Measurements from ENCODE around the gene GUCD1. TPM values are rescaled to one million over a fixed set of nuclear protein-coding genes. Genes with fewer than 3 reads are reported as not detected.
A peak's percentile ranks its signal among the peaks of the same experiment; 100 is the strongest.

The GUCD1 gene
- total RNA-seq, 1 experiment from 2014 or later: 179 TPM

DNA sequence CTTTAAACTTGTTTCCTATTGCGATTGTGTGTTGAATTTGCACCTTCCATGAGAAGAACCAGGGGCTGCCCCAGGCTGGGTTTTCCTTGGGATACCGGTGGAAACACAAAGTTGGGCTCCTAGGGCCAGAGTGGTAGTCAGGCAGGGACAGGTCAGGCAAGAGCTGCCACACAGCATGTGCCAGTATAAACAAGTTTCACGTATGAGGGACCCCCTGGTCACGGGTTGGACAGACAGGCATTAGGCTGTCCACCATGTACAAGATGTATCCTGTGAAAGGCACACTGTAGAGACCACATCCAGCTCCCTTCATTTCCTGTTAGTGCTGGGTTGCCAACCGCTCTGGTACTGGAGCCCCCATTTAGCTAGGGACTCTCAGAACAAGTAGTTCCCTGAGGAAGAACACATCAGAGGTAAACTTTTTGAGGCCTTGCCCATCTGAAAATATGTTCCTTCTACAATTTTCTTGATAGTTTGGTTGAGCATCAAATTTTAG is 51.0 kb downstream of the GUCD1 start:
- DNase-seq (ENCODE audit: low spot score): no peak

DNA sequence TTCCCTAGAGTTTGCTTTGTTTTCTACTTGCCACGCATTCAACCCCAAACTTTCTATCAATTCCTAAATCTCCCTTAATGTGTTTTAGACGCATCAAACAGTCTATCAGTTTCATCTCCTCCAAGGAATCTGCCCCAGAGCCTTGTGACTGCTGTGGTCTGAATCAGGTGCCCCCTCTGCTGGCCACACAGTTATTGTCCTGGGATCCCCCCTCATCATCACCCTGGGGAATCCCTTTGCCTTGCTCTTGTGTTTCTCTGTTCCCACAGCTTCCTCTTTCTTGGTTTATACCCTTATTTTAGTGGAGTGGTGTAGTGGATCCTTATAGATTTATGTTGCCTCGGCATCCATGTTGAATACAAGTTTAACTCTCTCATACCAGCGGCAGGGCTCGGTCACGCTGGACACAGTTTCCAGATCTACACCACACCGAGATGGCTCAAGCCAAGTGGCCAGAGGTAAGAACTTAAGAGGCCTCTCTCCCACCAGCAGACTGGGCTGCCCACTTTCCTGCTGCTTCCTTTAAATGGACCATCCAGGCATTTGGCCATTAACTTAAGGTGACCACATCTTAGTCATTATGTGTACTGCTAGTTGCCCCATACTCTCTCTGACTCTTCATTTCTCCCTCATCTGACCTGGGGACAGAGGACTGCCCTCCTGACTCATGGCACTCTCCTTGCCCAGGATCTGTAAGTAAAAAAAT is 51.6 kb downstream of the GUCD1 start:
- DNase-seq (ENCODE audit: low spot score): peak; percentile 26

GRCh38 chr22:24502541-24502940 is 52.4 kb downstream of the GUCD1 start:
- DNase-seq (ENCODE audit: low spot score): no peak

DNA sequence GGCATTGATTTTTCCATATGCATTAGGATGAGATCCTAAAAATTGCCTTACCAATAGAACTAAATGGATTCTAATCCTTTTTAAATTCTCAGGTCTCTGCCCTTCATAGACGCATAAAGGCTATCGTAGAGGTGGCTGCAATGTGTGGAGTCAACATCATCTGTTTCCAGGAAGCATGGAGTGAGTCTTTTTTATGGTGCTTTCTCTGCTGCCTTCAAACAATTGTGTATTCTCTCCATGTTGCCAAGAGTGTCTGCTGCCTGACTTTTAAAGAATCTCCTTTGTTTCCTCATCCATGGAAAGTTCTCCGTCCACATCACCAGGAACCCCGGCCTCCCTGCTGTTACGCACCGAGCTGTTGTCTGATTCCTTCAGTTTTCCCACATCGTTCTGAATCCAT is 52.9 kb downstream of the GUCD1 start:
- DNase-seq (ENCODE audit: low spot score): no peak

- no peak for DNase-seq (ENCODE audit: low spot score)
Measured at GRCh38 chr22:24501301-24502005, 53.5 kb downstream of the GUCD1 start.

GRCh38 chr22:24500277-24500820 is 54.6 kb downstream of the GUCD1 start:
- DNase-seq (ENCODE audit: low spot score): no peak

- DNase-seq (ENCODE audit: low spot score): no peak
Measured at GRCh38 chr22:24499706-24500276, 55.1 kb downstream of the GUCD1 start.

- no peak for DNase-seq (ENCODE audit: low spot score)
Measured at GRCh38 chr22:24498824-24499223, 56.1 kb downstream of the GUCD1 start.

DNA sequence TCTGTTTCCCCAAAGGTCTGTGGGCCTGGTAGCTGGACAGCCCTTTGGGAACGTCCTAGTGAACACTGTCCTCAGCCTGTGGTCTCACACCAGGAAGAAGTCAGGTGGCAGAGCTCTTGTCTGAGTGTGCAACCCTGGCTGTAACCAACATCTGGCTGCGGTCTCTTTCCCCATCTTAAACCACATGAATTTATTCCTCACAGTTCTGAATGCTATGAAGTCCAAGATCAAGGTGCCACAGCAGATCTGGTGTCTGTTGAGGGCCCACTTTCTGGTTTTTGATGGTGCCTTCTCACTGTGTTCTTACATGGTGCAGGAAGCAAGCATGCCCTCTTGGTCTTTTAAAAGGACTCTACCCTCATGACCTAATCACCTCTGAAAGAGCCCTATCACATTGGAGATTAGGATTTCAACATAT is 57.1 kb downstream of the GUCD1 start:
- DNase-seq (ENCODE audit: low spot score): no peak

- DNase-seq (ENCODE audit: low spot score): no peak
Measured at GRCh38 chr22:24496661-24497060, 58.3 kb downstream of the GUCD1 start.

DNA sequence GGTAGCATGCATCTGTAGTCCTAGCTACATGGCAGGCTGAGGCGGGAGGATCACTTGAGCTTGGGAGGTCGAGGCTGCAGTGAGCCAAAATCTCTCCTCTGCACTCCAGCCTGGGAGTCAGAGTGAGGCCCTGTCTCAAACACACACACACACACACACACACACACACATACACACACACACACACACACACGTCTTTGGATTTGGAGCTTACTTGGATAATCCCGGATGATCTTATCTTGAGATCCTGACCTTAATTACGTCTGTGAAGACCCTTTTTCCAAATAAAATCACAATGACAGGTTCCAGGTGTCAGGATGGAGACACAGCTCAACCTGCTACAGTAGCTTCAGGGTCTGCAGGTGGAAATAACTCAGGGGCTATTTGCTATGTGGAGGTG is 58.7 kb downstream of the GUCD1 start:
- DNase-seq (ENCODE audit: low spot score): no peak

DNA sequence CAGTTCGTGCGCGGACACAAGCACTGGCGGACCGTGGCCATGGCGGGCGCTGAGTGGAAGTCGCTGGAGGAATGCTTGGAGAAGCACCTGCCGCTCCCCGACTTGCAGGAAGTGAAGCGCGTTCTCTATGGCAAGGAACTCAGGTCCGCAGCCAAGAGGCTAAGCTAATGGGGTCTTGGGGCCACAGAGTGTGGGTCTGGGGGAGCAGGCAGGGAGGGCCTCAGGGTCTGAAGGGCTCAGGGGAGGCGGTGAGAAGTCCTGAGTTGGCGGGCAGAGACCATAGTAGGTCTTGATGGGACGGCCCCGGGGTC is 59.6 kb downstream of the GUCD1 start:
- no peak for DNase-seq (ENCODE audit: low spot score)

- no peak for DNase-seq (ENCODE audit: low spot score)
Measured at GRCh38 chr22:24494528-24495364, 60.2 kb downstream of the GUCD1 start, which contains the start of gene UPB1. UPB1 (plus strand) TSS chr22:24495332; CDS start chr22:24495404, 72 bp downstream.

- no peak for DNase-seq (ENCODE audit: low spot score)
Measured at GRCh38 chr22:24494167-24494527, 60.8 kb downstream of the GUCD1 start.

GRCh38 chr22:24492391-24492790 is 62.5 kb downstream of the GUCD1 start:
- no peak for DNase-seq (ENCODE audit: low spot score)

Other genes starting within 250 kb of the GUCD1 start
- gene ADORA2A, start 127.5 kb downstream of the GUCD1 start, total RNA-seq (2014; rRNA removed; shearing (Covaris generic)): 0.36 and 0.44 TPM in 2 replicates
- gene UPB1, start 59.8 kb downstream of the GUCD1 start, total RNA-seq (2014; rRNA removed; shearing (Covaris generic)): not detected in 2 replicates
- gene SNRPD3, start 861 bp upstream of the GUCD1 start, total RNA-seq (2014; rRNA removed; shearing (Covaris generic)): 170 and 171 TPM in 2 replicates
- 11.7 and 13.5 TPM in 2 replicates for gene LRRC75B, start 37.9 kb upstream of the GUCD1 start, total RNA-seq (2014; rRNA removed; shearing (Covaris generic))
- 15.1 and 27.1 TPM in 2 replicates for gene GGT1, start 48.1 kb upstream of the GUCD1 start, total RNA-seq (2014; rRNA removed; shearing (Covaris generic))
- gene PIWIL3, start 219.6 kb upstream of the GUCD1 start, total RNA-seq (2014; rRNA removed; shearing (Covaris generic)): not detected in 2 replicates